Suprapubic skin (tissue), 4 donors: ENCODE data around the gene TMEM59L.

Experiments
- CTCF ChIP-seq, 2 donors: fragments of 200-600 bp in 1 of 2; fragments of 450-650 bp in 1 of 2; sonication (generic) in 1 of 2; IDR thresholded peaks; one replicate each; pipeline ENCODE4 v1.5.1; 2016 to 2019; ENCODE audit warnings: antibody characterized with exemption in 2 of 2, mild to moderate bottlenecking in 1 of 2, moderate library complexity in 1 of 2
- EP300 ChIP-seq: sonication (generic); formaldehyde crosslinking; IDR thresholded peaks from one replicate; pipeline ENCODE4 v1.6.1; 2017; ENCODE audit warnings: antibody characterized with exemption
- POLR2AphosphoS5 ChIP-seq, 3 donors: sonication (generic); formaldehyde crosslinking; IDR thresholded peaks; one replicate each; pipeline ENCODE4 v1.6.1; 2017; ENCODE audit warnings: antibody characterized with exemption in 3 of 3

- TF ChIP-seq CTCF (IDR thresholded peaks at IDR 0.05) (no peak), POLR2AphosphoS5 (IDR thresholded peaks at IDR 0.05) (no peak), EP300 (no peak)
Measured at GRCh38 chr19:18586306-18586705, 26.4 kb upstream of the TMEM59L start.
